ENCODE measurements around the gene TSPAN11.

GRCh38 chr12:30996752-30997151 lies 70.2 kb downstream of the TSPAN11 start:
- TF ChIP-seq POLR2A (IDR thresholded peaks at IDR 0.05): no peak
- no peak for TF ChIP-seq CTCF (IDR thresholded peaks at IDR 0.05)

All from adrenal gland (tissue), 5 donors.